ENCODE measurements around the gene TOGARAM2.

DNA sequence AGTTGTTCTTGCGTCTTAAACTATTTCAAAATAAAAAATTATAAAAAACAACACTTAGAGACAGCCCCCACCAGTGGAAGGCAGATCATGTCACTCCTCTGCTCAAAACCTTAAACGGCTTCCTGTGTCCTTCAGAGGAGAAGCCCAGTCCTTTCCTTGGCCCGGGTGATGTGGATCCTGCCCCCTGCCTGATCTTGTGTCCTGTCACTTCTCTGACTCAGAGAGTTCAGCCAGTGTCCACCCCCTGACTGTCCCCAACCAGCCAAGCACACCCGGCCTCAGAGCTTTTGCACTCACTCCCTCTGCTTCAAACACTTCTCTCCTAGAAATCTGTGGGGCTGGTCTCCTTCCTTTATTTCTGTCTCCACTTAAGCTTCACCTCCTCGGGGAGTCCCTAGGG lies 35.4 kb downstream of the TOGARAM2 start:
- TF ChIP-seq TEAD4 (IDR thresholded peaks at IDR 0.05): no peak
- no peak for TF ChIP-seq TCF12 (IDR thresholded peaks at IDR 0.05; ENCODE audit: low read depth)
- TF ChIP-seq, protein P1, sequence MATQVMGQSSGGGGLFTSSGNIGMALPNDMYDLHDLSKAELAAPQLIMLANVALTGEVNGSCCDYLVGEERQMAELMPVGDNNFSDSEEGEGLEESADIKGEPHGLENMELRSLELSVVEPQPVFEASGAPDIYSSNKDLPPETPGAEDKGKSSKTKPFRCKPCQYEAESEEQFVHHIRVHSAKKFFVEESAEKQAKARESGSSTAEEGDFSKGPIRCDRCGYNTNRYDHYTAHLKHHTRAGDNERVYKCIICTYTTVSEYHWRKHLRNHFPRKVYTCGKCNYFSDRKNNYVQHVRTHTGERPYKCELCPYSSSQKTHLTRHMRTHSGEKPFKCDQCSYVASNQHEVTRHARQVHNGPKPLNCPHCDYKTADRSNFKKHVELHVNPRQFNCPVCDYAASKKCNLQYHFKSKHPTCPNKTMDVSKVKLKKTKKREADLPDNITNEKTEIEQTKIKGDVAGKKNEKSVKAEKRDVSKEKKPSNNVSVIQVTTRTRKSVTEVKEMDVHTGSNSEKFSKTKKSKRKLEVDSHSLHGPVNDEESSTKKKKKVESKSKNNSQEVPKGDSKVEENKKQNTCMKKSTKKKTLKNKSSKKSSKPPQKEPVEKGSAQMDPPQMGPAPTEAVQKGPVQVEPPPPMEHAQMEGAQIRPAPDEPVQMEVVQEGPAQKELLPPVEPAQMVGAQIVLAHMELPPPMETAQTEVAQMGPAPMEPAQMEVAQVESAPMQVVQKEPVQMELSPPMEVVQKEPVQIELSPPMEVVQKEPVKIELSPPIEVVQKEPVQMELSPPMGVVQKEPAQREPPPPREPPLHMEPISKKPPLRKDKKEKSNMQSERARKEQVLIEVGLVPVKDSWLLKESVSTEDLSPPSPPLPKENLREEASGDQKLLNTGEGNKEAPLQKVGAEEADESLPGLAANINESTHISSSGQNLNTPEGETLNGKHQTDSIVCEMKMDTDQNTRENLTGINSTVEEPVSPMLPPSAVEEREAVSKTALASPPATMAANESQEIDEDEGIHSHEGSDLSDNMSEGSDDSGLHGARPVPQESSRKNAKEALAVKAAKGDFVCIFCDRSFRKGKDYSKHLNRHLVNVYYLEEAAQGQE (IDR thresholded peaks at IDR 0.05; ENCODE audit: low read depth): no peak
- TF ChIP-seq, protein P2, sequence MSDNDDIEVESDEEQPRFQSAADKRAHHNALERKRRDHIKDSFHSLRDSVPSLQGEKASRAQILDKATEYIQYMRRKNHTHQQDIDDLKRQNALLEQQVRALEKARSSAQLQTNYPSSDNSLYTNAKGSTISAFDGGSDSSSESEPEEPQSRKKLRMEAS (IDR thresholded peaks at IDR 0.05): no peak
- no peak for TF ChIP-seq EP300 (IDR thresholded peaks at IDR 0.05; ENCODE audit: borderline replicate concordance)
- no peak for TF ChIP-seq YY1 (IDR thresholded peaks at IDR 0.05; ENCODE audit: low read depth)
- no peak for TF ChIP-seq FOXM1 (IDR thresholded peaks at IDR 0.05; ENCODE audit: borderline replicate concordance, low read depth)
- TF ChIP-seq CREB1 (IDR thresholded peaks at IDR 0.05; ENCODE audit: low read depth): no peak
- TF ChIP-seq CEBPB (IDR thresholded peaks at IDR 0.05): no peak
- TF ChIP-seq TAF1 (IDR thresholded peaks at IDR 0.05; ENCODE audit: low read depth): no peak
- TF ChIP-seq RAD21 (IDR thresholded peaks at IDR 0.05; ENCODE audit: low read depth): no peak
- no peak for TF ChIP-seq EGR1 (IDR thresholded peaks at IDR 0.05)
- TF ChIP-seq ZBTB7A (IDR thresholded peaks at IDR 0.05; ENCODE audit: low read depth): no peak
